ENCODE results near the gene AKR1C1.
"Not testable (repeated sequence)": the region's sequence is repeated elsewhere in the genome, so short reads cannot be mapped to it uniquely, and the experiment has no call there.

AKR1C1 gene

DNA sequence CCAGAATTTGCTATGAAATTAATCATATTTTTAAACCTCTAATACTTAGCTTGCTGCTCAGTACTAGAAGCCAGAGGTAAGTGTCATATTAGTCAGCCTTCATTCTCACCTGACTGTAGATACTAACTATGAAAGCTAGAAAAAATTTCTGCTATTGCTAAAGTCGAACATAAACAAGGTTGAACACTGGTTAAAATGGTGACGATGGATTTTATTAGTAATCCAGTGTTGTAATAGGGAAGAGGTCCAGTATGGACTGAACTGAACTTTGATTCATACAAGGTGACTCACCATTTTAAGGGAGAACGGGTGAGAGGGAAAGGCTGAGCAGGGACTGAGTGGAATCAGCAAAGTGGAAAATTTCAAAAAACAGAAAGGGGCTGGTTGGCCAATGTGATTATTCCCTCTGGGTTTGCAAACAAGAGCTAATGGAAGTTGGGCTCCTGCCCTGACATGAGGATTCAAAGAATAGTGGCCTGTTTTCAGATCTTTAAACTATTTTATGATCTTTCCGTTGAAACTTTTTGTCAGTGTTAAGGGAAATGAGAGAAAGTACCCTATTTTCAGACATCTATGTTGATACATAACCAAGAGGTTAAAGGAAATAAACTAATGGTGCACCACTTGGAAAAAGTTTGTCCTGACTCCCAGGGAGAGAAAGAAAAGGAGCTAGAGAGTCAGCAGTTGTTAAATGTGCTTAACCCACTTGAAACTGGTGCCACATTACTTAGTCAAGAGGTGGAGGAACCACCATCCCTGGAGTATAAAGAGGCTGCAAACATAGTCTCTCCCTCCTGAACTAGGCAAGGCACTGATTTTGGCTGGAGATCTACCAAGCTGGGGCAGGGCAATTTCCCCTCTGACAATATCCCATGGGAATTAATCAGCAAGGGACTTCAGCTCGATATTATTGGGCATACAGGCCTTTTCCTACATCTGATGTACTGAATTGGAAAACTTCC is 15.3 kb upstream of the AKR1C1 start:
- DNase-seq: no peak

DNA sequence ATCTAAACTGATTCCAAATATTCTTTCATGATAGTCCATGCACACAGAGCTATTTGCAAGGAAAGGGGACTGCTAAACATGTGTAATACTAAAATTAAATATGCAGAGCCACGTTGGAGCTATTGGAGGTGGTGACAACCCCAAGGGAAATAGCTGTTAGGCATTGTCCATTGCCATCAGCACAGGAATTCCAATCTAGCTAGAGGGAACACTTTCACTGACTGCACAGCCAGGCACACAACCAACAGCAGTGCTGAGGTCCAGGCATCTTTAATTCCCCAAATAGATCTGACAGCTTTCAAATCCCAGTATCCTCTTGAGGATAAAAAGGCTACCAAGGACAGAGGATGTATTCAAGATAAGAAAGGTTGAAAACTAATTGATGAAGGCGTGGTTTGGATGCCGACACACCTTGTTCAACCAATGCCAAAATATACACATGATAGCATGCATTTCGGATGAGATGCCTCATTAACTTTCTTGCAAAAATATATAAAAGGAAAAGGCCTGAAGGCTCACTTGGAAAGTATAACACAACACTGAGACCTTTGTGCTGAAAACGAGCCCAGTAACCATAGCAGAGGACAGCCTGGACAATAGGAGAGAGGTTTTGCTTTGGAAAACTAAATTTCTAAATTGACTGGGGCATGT is 11.6 kb upstream of the AKR1C1 start:
- not testable (repeated sequence) for DNase-seq

DNA sequence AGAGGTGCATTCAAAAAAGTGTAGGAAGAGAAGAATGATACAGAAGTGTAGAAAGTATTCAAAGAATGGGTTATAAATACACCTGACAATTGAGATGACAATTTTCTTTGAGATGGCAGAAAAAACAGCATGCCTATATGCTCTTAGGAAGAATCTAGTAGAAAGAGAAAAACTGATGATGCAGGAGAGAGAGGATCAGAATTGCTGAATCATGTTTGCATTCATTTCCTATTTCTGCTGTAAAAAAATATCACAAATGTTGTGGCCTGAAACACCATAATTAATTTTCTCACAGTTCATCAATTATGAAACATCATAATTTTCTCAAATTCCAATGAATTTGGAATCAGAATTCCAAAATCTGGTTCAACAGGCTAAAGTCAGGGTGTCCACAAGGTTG is 9.8 kb upstream of the AKR1C1 start:
- DNase-seq: no peak

DNA sequence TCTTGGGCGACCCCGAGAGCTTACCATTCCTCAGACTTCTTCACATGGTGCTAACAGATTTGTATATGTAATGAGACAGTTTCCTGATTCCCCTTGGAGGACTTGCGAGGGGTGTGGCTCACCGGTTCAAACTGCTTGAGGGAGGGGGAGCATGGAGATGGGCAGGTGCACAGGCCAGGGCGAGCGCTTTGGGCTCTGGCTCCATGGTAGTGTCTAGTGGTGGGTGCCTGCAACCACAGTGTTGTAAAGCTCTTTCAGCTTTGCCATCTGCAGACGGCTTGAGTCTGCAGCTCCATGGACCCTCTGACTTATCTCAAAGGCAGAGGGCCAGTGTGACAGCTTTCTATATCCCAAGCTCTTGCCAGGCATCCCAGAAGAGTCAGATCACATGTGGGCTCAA is 7.1 kb upstream of the AKR1C1 start:
- not testable (repeated sequence) for DNase-seq

DNA sequence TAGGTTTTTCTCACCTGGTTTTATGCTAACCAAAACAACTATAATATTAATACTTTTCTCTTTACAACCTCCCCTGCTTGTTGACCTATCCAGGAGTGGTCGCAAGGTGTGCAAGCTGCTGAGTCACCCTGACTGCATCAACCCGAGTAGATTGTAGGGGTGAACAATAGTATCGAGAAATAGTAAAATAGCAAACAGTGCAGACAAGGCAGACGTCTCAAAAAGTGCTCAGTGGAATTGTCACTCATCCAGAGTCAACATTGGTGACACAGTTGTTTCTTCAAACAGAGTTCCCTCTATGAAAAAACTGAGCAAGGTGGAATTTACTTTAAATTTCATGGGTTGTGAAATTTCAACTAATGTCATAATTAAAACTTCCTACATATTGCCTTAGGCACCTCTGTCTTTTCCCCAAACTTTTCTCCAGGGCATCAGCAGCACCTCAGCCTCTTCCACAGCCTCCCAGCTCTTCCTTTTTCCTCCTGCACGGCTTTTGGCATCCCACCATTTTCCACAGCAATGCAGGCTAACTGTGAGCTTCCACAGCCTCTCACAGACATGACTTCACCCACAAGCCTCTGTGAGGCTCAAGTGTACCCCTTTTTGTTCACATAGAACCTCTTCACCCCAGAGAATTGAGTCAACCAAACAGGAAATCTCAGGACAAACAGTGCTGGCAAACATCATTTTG is 6.1 kb upstream of the AKR1C1 start:
- not testable (repeated sequence) for DNase-seq

DNA sequence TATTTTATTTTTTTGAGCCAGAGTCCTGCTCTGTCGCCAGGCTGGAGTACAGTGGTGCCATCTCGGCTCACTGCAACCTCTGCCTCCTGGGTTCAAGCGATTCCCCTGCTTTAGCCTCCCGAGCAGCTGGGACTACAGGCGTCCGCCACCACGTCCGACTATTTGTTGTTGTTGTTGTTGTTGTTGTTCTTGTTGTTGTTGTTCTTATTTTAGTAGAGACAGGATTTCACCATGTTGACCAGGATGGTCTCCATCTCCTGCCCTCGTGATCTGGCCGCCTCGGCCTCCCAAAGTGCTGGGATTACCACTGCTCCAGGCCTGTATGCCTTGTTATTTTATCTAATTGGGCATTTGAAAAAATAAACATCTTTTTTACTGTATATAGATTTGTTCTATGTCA is 1.7 kb upstream of the AKR1C1 start:
- DNase-seq: not testable (repeated sequence)

DNA sequence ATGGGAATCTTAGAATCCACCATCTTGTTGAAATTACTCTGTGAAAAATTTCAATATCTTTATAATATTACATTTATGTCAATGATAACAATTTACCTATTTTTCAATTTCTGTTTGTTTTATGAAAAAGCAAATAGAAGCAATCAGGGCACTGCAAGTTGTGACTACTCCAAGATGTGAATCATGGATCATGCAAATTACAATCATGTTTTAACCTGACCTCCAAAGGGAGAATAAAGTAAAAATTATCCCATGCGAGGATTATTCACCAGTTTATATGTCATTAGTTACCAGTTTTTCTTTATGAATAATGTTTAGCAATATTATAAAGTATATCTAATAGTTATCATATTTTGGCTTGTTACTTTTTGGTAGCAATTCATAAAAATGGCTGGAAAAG is 907 bp upstream of the AKR1C1 start:
- not testable (repeated sequence) for DNase-seq

DNA sequence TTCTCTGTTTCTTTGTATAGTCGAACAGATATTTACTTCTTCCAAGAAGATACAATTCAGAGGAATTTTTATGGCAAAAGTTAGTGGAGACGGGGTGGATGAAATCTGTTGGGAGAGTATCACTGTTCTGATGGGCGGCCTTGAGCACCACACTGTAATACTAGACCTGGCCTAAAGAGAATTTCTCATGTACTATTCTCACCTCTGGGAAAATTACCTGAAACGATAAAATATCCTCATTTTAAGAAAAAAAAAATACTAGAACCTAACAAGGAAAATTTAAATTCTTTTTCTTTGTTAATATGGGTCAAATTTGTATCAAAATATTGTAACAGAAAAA is 570 bp downstream of the AKR1C1 start:
- not testable (repeated sequence) for DNase-seq

DNA sequence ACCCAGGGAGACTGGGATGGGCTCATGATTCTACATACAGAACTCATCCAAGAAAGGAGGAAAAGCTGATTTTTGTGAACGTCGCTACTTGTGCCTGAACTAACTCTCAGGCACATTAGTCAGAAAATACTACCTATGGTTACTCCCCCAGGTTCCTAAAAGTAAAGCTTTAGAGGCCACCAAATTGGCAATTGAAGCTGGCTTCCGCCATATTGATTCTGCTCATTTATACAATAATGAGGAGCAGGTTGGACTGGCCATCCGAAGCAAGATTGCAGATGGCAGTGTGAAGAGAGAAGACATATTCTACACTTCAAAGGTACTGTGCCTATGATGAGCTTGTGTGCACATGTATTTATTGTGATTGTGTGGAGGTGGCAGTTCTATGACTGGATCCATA is 2.5 kb downstream of the AKR1C1 start:
- not testable (repeated sequence) for DNase-seq

DNA sequence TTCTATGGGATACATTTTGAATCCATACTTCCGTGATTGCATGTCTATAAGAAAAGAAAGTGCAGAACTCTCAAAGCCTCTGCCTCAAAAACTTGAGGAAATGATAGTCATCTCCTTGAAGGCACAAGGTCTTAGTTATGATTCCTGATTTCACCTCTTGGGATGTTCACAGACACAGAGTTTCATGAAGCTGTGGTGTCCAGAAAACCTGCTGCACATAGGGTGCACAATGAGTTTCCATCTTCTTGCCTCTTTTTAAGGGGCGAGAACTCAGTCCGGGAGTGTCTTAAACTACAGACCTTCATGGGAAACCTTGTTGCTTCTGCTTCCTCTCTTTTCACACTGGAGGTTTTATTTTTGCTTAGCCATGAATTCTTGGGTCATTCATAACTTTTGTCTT is 4.0 kb downstream of the AKR1C1 start:
- not testable (repeated sequence) for DNase-seq

DNA sequence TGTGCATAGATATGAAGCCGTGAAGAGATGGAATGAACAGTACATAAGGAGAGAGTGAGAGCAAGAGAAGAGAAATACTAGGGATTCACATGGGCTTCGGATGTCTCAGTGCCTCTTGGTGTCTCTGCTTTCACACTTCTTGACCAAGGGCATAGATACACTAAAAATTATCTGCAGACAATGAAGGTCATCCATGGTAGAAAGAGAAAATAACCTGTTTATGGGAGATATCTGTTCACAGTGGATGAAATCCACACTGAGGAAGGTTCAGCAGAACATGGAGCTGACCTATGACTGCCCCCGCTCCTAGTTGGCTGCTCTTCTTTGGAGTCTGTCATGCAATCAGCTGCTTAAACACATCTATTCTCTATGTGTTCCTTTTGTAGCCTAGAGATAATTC is 6.1 kb downstream of the AKR1C1 start:
- DNase-seq: not testable (repeated sequence)

DNA sequence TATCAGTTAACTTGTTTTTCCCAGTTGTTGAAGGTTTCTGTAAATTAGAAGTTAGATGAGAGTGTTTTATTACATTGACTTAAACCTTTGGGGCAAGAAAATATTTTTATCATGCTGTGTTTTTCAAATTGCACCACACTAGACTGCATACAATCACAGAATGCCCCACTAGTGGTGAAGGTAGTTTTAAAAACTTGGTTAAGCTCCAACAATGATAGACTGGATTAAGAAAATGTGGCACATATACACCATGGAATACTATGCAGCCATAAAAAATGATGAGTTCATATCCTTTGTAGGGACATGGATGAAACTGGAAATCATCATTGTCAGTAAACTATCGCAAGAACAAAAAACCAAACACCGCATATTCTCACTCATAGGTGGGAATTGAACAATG is 7.1 kb downstream of the AKR1C1 start:
- not testable (repeated sequence) for DNase-seq

DNA sequence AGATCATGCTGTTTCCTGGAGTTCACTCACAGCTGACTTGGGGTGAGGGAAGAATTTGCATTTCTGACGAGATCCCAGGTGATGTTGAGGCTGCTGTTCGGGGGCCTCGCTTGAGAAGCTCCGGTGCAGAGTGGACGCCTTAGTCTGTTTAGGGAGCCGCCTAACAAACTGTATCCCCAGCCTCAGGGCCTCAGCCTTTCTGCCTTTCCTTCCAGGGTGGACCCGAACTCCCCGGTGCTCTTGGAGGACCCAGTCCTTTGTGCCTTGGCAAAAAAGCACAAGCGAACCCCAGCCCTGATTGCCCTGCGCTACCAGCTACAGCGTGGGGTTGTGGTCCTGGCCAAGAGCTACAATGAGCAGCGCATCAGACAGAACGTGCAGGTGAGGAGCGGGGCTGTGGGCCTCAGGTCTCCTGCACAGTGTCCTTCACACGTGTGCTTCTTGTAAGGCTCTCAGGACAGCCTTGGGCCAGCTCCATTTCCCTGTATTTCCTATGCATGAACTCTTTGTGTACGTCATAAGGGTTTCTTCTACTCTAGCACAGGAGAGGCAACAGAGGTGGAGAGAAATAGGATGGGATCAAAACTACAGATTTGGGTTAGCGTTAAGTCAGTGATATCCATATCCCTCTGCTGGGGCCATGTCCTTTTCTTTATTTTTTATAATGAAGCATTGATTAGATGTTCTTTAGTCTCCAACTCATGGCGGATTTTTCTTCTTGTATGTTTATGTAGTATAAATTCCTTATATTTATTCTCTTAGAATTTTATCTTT is 9.3 kb downstream of the AKR1C1 start:
- DNase-seq: not testable (repeated sequence)

DNA sequence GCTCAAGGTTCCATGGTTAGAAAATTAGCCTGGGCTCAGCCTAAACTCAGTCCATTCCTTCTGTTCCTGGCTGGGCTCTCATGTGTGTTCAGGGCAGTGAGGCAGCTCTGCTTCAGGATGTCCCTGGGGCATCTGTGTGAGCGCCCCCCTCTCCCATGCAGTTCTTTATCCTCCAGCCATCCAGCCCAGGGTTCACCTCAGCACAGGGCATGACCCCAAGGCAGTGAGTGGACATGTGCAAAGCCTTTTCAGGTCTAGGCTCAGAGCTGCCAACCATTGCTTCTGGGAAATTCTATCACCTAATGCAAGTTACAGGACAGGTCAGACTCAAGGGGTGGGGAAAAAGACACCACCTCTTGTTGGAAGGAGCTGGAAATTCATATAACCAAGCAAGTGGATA is 10.1 kb downstream of the AKR1C1 start:
- DNase-seq: not testable (repeated sequence)

DNA sequence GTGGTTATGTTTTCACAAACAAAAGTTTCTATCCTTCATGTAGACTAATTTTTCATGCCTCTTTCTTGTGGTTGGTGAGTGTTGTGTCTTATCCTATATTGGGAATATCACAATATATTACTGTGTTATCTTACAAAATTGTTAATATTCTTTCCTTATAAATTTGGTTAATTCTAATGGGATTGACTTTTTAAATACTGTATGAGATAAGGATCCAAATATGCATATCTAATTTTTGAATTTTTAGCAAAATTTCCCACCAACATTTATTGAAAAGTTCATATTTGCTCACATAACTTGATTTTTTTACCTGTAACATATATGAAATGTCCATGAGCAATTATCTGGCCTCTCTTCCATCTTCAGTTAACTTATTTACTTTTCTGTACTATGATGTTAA is 11.2 kb downstream of the AKR1C1 start:
- DNase-seq: not testable (repeated sequence)

DNA sequence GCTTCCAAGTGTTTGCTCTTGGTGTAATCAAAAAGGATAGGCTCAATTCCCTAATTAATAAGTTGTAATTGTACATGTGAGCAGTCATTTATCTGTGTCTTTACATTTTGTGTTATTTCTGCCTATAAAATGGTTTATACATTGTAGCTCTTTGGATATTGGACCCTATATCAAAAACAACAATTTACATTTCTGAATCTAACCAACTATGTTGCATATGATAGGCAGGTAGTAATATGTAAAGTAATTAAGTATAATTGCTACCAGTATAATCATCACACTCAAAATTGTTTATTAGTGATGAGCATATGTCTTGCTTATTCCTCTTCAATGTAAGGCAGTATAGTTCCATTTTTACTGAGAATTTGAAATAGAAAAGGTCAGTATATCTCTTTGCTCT is 13.8 kb downstream of the AKR1C1 start:
- DNase-seq: no peak

DNA sequence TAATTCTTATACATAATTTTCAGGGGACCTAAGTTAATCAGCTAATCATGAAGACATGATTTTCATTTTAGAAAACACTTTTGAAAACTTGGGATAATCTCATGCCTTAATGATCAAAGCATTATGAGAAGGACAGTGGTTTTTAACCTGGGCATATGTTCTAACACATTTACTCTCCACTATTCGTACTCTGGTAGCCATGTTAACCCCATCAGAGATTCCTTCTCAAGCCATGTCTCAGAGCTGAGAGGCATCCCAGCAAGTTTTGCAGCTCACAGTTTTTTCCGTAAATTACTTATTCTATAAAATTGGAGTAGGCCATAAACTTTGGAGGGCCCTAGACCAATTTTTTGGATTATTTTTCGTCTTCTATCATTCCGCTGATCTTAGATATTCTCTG is 15.7 kb downstream of the AKR1C1 start:
- DNase-seq: no peak

DNA sequence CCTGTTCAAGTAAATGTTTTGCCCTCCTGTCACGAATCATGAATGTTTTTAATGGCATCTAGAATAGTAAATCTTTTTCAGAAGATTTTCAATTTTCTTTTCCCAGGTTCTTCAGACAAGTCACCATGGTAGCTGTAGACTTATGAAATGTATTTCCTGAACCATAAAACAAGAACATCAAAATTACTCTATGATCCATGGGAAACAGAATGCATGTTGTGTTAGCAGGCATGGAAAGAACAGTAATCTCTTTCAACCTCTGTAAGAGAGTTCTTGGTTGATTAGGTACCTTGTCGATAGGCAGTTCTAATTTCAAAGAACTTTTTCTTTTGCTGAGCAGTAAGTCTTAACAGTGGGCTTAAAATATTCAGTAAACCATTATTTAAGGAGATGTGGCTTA is 17.6 kb downstream of the AKR1C1 start:
- no peak for DNase-seq

DNA sequence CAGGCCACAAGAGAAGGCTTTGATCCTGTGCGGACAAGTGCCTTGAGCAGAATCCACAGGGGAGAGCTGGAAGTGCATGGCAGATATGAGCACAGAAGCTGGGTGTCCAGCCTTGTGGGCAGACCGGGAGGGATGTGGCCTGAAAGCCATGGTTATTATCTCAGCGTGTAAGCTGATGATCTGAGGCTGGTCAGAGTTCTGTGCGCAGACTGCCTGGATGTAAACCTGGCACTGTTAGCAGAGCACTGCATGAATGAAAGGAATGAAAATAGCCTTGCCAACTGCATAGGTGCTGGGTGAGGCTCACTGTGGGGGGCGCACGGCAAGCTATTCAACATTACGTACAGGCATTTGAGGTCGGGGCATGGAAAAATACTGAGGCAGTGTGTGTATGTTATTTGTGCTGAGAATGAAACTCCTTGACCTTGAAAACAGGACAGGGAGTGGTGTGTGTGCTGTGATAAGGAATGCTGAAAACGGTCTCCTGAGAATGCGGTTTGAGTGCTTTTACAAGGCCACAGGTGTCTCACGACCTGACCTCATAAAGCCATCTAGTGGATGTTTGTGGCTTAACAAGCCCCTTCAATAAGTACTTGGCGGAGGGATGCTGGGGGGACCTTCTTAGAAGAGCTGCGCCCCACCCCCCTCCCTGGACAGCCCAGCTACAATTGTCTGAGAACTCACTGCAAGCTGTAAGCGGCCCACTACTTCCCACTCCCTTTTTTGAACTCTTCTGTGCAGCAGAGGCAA is 18.7 kb downstream of the AKR1C1 start:
- no peak for DNase-seq

DNA sequence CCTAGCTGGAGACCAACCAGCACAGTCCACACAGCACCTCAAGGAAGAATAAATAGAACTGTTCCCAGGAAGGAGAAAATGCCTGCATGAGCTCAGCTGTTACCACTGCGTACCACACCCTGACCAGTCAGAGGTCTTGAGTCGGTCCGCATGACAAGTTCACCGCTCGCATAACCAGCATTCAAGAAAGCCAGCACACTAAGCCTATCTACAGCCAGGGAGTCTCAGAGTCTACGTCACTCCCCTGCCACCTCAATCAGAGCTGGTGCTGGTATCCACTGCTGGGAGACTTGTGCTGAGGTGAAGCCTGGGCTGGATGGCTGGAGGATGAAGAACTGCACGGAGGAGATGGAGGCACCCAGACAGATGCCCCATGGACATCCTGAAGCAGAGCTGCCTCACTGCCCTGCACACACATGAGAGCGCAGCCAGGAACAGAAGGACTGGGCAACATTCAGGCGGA is 19.6 kb downstream of the AKR1C1 start:
- DNase-seq: no peak

DNA sequence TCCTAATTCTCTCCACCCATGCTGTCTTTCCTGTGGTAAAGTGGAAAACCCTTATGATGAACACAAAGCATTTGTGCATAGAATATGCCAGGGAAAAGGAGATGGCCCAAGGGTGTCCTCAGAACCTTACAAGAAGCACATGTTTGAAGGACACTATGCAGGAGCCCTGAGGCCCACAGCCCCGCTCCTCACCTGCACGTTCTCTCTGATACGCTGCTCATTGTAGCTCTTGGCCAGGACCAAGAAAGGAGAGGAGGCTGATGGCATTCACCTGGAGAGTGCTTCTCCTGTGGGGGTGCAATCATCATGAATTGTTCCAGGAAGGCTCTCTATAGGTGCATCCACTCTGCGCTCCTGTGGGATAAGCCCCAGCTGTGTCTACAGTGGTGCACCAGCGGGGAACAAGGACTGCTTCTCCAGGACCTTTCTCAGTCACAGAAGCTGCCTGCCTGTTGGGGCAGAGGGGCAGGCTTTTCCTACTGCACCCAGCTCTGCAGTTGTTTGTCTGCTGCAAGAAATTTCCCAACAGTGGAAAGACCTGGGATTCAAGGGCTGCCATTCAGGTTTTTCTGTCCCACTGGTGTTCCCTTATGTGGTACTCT is 20.5 kb downstream of the AKR1C1 start:
- no peak for DNase-seq

DNA sequence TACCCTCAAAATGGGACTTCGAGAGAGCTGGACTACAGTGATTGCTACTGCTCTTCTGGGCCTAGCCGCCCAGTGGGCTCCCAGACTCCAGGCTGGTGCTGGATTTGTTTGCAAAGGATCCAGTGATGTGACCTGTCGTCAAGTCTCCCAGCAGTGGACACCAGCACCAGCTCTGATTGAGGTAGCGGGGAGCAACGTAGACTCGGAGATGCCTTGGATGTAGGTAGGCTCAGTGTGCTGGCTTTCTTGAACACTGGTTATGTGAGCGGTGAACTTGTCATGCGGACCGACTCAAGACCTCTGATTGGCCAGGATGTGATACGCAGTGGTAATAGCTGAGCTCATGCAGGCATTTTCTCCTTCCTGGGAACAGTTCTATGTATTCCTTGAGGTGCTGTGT is 21.0 kb downstream of the AKR1C1 start:
- DNase-seq: no peak
